Measurements from ENCODE around the gene MRPL43.

Gene MRPL43

DNA sequence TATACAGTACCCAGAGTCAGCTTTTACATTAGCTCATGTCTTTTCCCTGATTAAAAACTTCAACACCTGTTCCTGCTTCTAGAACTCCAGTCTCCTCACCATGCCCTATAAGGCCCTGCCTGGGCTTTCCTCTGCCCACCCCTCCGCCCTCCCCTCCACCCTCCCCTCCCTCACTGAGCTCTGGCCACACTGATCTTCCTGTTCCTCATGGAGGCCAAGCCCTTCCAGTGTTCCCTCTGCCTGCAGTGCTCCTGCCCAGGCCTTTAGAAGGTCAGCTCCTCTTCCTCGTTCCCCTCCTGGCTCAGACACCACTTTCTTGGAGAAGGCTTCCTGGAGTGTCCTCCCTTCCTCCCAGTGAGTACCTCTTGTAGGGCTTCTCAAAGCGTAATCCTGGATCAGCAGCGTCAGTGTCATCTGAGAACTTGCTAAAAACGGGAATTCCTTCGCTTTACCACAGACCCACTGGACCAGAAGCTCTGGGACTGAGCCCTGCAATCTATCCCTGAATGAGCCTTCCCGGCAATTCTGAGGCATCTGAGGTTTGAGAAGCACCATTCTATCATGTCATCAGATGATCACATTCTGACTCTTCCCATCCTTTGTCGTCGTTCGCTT, 39.9 kb upstream of the MRPL43 start:
- TF ChIP-seq, protein P1, sequence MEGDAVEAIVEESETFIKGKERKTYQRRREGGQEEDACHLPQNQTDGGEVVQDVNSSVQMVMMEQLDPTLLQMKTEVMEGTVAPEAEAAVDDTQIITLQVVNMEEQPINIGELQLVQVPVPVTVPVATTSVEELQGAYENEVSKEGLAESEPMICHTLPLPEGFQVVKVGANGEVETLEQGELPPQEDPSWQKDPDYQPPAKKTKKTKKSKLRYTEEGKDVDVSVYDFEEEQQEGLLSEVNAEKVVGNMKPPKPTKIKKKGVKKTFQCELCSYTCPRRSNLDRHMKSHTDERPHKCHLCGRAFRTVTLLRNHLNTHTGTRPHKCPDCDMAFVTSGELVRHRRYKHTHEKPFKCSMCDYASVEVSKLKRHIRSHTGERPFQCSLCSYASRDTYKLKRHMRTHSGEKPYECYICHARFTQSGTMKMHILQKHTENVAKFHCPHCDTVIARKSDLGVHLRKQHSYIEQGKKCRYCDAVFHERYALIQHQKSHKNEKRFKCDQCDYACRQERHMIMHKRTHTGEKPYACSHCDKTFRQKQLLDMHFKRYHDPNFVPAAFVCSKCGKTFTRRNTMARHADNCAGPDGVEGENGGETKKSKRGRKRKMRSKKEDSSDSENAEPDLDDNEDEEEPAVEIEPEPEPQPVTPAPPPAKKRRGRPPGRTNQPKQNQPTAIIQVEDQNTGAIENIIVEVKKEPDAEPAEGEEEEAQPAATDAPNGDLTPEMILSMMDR (IDR thresholded peaks at IDR 0.05; ENCODE audit: insufficient read depth, low read depth, low read length, missing control alignments) = no peak
- H3K4me3 ChIP-seq (ENCODE audit: low read depth, low read length) = no peak overlapping the region
- DNase-seq (ENCODE audit: low read depth) = no peak

DNA sequence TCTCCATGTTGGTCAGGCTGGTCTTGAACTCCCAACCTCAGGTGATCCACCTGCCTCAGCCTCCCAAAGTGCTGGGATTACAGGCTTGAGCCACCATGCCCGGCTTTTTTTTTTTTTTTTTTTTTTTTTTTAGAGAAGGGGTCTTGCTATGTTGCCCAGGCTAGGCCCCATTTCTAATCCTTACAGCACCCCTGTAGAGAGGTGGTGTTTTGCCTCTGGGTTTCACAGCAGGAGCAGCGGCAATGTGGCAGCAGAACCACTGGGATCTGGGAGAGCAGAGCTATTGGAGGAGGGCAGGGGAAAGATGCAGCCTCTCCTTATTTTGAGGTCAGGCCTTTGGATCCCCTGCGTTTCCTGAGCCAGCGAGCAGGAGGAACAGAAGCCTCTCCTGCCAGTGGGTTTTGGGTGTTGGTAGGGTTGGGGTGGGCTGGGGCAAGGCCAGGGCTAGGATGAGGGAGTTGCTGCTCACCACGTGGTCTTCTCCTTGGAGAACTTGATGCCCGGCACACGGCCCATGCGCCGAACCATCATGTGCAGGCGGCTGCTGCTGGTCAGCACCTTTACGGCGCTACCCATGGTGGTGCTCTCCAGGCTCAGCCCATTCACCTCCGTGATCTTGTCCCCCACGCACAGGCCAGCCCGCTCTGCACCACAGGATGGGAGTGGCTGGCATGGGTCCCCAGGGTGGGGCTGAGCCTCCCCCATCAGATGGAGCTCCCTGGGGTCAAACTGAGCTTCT, 35.8 kb upstream of the MRPL43 start:
- TF ChIP-seq, protein P1 (IDR thresholded peaks at IDR 0.05; ENCODE audit: insufficient read depth, low read depth, low read length, missing control alignments) = no peak
- no peak overlapping the region for H3K4me3 ChIP-seq (ENCODE audit: low read depth, low read length)
- no peak for DNase-seq (ENCODE audit: low read depth)

DNA sequence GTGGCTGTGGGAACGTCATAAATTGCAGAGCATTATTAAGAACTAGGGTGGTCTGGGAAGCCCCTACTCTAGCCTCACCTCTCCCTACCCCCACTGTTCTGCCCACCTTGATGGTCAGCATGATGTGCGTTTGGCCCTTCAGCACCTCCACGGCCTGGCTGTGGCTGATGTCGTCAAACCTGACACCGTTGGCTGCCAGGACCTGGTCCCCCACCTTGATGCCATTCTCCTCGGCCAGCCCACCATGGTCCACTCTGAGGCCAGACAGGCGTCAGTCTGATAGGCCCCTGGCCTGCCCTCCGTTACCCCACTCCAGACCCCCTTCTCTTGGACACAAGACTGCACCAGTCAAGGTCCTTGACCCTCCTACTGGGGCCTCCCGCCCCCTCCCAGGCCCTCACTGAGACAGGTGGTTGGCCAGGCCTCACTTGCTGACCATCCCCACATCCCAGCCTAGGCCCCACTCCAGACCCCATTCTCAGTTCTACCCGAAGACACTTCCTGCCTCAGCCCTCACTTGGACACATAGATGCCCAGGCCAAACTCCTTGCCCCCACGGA, 34.5 kb upstream of the MRPL43 start:
- DNase-seq (ENCODE audit: low read depth) = no peak
- no peak overlapping the region for H3K4me3 ChIP-seq (ENCODE audit: low read depth, low read length)
- TF ChIP-seq, protein P1 (IDR thresholded peaks at IDR 0.05; ENCODE audit: insufficient read depth, low read depth, low read length, missing control alignments) = no peak

DNA sequence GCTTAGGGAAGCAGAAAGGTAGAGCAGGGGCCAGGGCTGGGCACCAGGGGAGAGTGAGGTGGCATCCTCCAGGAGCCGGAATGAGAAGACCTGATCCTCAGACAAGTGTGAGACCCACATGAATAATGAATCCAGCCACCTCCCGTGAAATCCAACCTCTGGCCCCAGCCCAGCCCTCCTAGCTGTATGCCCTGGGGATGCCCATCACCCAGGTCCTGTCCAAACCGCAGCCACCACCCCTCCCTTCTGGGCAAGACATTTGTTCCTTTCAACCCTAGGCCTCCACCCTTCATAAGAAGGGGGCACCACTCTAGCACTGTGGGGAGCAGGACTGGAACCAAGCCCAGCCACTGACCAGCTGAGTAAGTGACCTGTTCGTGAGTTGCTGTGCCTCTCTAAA, 33.9 kb upstream of the MRPL43 start:
- TF ChIP-seq, protein P1 (IDR thresholded peaks at IDR 0.05; ENCODE audit: insufficient read depth, low read depth, low read length, missing control alignments) = no peak
- no peak overlapping the region for H3K4me3 ChIP-seq (ENCODE audit: low read depth, low read length)

DNA sequence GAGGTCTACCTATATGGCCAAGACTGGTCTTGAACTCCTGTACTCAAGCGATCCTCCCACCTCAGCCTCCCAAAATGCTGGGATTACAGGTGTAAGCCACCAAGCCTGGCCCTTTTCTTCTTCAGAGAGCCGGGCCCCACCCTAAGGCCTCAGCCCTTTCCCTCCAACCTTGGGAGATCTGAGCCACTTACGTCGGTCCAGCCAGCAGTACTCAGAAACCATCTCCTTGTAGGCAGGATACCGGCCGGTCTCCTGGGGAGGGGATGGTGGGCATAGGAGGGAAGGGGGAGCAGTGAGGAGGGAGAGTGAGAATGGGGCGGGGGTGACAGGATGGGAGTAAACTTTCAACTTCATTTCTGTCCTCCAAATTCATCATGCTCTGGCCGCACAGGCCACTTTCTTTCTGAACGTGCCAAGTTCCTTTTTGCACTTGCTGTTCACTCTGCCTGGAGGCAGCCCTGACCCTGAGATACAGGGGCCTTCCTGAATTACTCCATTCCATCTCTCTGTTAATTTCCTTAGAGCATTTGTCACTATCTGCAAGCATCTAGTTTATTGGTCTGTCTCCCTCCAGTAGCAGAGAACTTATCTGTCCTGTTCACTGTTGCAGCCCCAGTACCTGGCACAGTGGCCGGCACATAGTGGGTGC, 33.3 kb upstream of the MRPL43 start:
- H3K4me3 ChIP-seq (ENCODE audit: low read depth, low read length) = no peak overlapping the region
- TF ChIP-seq, protein P1 (IDR thresholded peaks at IDR 0.05; ENCODE audit: insufficient read depth, low read depth, low read length, missing control alignments) = no peak
- DNase-seq (ENCODE audit: low read depth) = no peak

More for the DNA sequence above, 33.9 kb upstream of the MRPL43 start:
- DNase-seq (ENCODE audit: low read depth) = no peak

DNA sequence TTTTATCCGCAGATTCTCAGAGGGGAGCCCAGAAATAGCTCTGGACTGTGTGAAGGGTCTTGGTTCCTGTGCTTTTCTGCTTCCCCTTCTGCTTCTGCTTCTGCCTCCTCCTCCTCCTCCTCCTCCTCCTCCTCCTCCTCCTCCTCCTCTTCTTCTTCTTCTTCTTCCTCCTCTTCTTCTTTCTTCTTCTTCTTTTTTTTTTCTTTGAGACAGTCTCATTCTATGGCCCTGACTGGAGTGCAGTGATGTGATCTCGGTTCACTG, 32.1 kb upstream of the MRPL43 start:
- TF ChIP-seq, protein P1 (IDR thresholded peaks at IDR 0.05; ENCODE audit: insufficient read depth, low read depth, low read length, missing control alignments) = no peak
- H3K4me3 ChIP-seq (ENCODE audit: low read depth, low read length) = no peak overlapping the region
- DNase-seq (ENCODE audit: low read depth) = no peak
